NCI-H187 (cell line): ENCODE data around the gene LOXHD1.

Experiments
- DNase-seq, 2 experiments: peaks; one replicate each; lab custom pipeline; 2025; lab: John Stamatoyannopoulos, UW

Gene LOXHD1

GRCh38 chr18:46657115-46657955 lies at the start of gene LOXHD1:
Gene LOXHD1 (minus strand): TSS chr18:46657220. CDS start chr18:46657033, 187 bp downstream.
- no peak for DNase-seq

GRCh38 chr18:46705521-46705920 lies 48.5 kb upstream of the LOXHD1 start:
- DNase-seq, result no peak

- DNase-seq, result no peak
These were observed 47.8 kb upstream of the LOXHD1 start for GRCh38 chr18:46704816-46705215.

- DNase-seq, result no peak
These were observed 47.2 kb upstream of the LOXHD1 start for GRCh38 chr18:46704189-46704588.

GRCh38 chr18:46702471-46702870 lies 45.5 kb upstream of the LOXHD1 start:
- DNase-seq, result no peak

GRCh38 chr18:46700066-46700824 lies 43.2 kb upstream of the LOXHD1 start:
- no peak for DNase-seq

- DNase-seq, result no peak
These were observed 39.7 kb upstream of the LOXHD1 start for GRCh38 chr18:46696702-46697101.

- no peak for DNase-seq
These were observed 39.2 kb upstream of the LOXHD1 start for GRCh38 chr18:46696268-46696667.

- no peak for DNase-seq
These were observed 37.0 kb upstream of the LOXHD1 start for GRCh38 chr18:46693996-46694395.

- DNase-seq, result no peak
These were observed 32.0 kb upstream of the LOXHD1 start for GRCh38 chr18:46688853-46689525.

GRCh38 chr18:46686186-46686585 lies 29.2 kb upstream of the LOXHD1 start:
- no peak for DNase-seq

GRCh38 chr18:46683252-46683651 lies 26.2 kb upstream of the LOXHD1 start:
- no peak for DNase-seq

GRCh38 chr18:46680784-46681695 lies 24.0 kb upstream of the LOXHD1 start:
- no peak for DNase-seq

- DNase-seq, result no peak
These were observed 23.0 kb upstream of the LOXHD1 start for GRCh38 chr18:46679846-46680598.

- DNase-seq, result no peak
These were observed 21.9 kb upstream of the LOXHD1 start for GRCh38 chr18:46678785-46679399.

- no peak for DNase-seq
These were observed 21.0 kb upstream of the LOXHD1 start for GRCh38 chr18:46678041-46678440.

- DNase-seq, result no peak
These were observed 20.6 kb upstream of the LOXHD1 start for GRCh38 chr18:46677611-46678010.

GRCh38 chr18:46676182-46676835 lies 19.3 kb upstream of the LOXHD1 start:
- no peak for DNase-seq

- DNase-seq, result no peak
These were observed 18.1 kb upstream of the LOXHD1 start for GRCh38 chr18:46675112-46675511.
